NT2/D1 (cell line): ENCODE data around the gene CELSR1.

Source experiments
- SUZ12 ChIP-seq: IDR thresholded peaks from 2 replicates; pipeline ENCODE4 v1.6.1; 2011; ENCODE audit not compliant: insufficient read length, insufficient read depth; ENCODE audit errors: extremely low read depth
- YY1 ChIP-seq: IDR thresholded peaks from 2 replicates; pipeline ENCODE4 v1.6.1; 2011; ENCODE audit not compliant: insufficient read length, insufficient read depth
- ZNF274 ChIP-seq: IDR thresholded peaks from 2 replicates; pipeline ENCODE4 v1.6.1; 2011; ENCODE audit warnings: mild to moderate bottlenecking, low read depth, low read length

DNA sequence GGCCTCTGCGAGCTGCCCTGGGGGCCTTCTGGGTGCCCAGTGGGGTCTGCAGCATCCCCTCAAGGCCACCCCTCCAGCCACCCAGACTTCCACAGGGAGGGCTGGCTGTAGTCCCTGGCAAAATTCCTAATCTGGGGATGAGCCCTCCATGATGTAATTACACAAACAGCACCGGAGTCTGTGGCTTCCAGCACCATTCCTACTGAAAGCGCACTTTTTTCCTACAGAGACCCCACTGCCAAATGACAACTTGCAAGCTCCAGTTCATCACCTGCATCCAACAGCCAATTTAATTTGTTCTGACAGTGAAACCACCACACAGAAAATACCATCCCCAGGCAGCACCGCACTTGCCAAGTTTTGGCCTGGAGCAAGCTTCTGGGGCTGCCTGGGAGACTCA lies 131.5 kb downstream of the CELSR1 start:
- TF ChIP-seq YY1 = no peak
- no peak for TF ChIP-seq SUZ12
- TF ChIP-seq ZNF274 = no peak
